GM10266 (cell line): Measurements from ENCODE around the gene IGFN1.

ENCODE experiments used
- DNase-seq: peaks from one replicate; pipeline ENCODE4 v3.0.0; 2012; ENCODE audit errors: extremely low spot score
- CTCF ChIP-seq: IDR thresholded peaks from 2 replicates; pipeline ENCODE4 v1.5.1; 2012; ENCODE audit warnings: mild to moderate bottlenecking, low read depth; ENCODE audit not compliant: control insufficient read depth, insufficient read depth; ENCODE audit errors: missing control alignments

Gene IGFN1

GRCh38 chr1:201171063-201172036, 19.3 kb upstream of the IGFN1 start:
- DNase-seq = peak; percentile 75
- TF ChIP-seq CTCF = peak; percentile 38

- no peak for DNase-seq
- no peak for TF ChIP-seq CTCF
These were observed 18.3 kb upstream of the IGFN1 start for GRCh38 chr1:201172326-201172725.

- DNase-seq = no peak
- no peak for TF ChIP-seq CTCF
These were observed 17.5 kb upstream of the IGFN1 start for GRCh38 chr1:201172999-201173610.

GRCh38 chr1:201173736-201174135, 16.9 kb upstream of the IGFN1 start:
- TF ChIP-seq CTCF = no peak
- no peak for DNase-seq

- no peak for DNase-seq
- TF ChIP-seq CTCF = no peak
These were observed 14.7 kb upstream of the IGFN1 start for GRCh38 chr1:201175820-201176500.

- DNase-seq = no peak
- TF ChIP-seq CTCF = no peak
These were observed 13.7 kb upstream of the IGFN1 start for GRCh38 chr1:201176940-201177339.

GRCh38 chr1:201178718-201179117, 11.9 kb upstream of the IGFN1 start:
- no peak for TF ChIP-seq CTCF
- no peak for DNase-seq
